ENCODE measurements around the gene TLE4. TPM values are rescaled to one million over a fixed set of nuclear protein-coding genes. Genes with fewer than 3 reads are reported as not detected.
A peak's percentile ranks its signal among the peaks of the same experiment; 100 is the strongest.

TLE4 gene
- total and polyA plus RNA-seq, 10 of the 15 experiments (the other 5 are each of a cell fraction or from before 2014, with no cell fraction given): 5.3 to 53.3 (median 23.3) TPM

DNA sequence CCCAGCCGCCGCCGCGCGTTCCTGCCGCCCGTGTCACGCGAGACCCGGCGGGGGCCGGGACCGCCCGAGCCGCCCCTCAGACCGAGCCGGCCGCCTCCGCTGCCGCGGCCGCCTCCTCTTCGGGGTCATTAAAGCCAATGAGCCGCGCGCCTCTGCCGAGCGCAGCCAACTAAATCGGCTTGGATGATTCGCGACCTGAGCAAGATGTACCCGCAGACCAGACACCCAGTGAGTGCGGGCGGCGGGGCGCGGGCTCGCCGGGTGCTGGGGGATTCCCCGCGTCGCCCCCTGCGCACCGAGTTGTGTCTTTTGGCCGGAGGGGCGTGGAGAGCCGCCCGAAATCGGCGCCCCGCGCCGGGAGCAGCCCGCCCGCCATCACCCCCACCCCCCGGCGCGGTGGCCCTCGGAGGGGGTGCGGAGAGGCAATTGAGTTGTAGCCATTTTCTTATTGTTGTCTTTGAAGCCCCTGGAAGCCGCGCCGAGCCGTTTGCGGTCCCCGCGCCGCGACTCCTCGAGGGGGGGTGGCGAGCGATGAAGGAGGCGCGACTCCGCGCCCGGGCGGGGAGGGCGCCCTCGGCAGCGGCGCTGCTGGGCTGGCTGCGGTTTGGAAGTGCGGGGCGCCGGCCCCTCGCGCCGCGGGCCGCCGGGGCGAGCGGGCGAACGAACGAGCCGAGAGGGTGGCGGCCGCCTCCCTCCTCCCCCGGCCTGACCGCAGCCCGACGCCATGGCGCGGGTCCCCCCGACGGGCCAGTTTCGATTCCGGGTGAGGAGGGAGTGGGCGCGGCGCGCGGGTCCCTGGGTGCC, 1.0 kb downstream of the TLE4 start (continued):
- no peak for TF ChIP-seq NFIC (IDR thresholded peaks at IDR 0.05; ENCODE audit: low read depth, low read length)
- TF ChIP-seq KAT2A (conservative IDR thresholded peaks at IDR 0.05; ENCODE audit: control insufficient read depth, low read depth, low read length): no peak
- TF ChIP-seq, protein P1, sequence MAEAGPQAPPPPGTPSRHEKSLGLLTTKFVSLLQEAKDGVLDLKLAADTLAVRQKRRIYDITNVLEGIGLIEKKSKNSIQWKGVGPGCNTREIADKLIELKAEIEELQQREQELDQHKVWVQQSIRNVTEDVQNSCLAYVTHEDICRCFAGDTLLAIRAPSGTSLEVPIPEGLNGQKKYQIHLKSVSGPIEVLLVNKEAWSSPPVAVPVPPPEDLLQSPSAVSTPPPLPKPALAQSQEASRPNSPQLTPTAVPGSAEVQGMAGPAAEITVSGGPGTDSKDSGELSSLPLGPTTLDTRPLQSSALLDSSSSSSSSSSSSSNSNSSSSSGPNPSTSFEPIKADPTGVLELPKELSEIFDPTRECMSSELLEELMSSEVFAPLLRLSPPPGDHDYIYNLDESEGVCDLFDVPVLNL (IDR thresholded peaks at IDR 0.05; ENCODE audit: low read depth, low read length): no peak
- TF ChIP-seq FOXM1 (IDR thresholded peaks at IDR 0.05; ENCODE audit: low read depth, low read length): no peak
- no peak for TF ChIP-seq CHD4 (IDR thresholded peaks at IDR 0.05)
- no peak for TF ChIP-seq SREBF2 (IDR thresholded peaks at IDR 0.05; ENCODE audit: low read length)
- no peak for TF ChIP-seq CREB1 (IDR thresholded peaks at IDR 0.05; ENCODE audit: low read depth)
- TF ChIP-seq SMAD5 (IDR thresholded peaks at IDR 0.05; ENCODE audit: low read depth): no peak
- TF ChIP-seq RCOR1 (conservative IDR thresholded peaks at IDR 0.05; ENCODE audit: low read depth, low read length): no peak
- peak; percentile 53; the same call in 1 of the 2 replicates for TF ChIP-seq BRCA1 (IDR thresholded peaks at IDR 0.05; ENCODE audit: low read depth, low read length)
- TF ChIP-seq, protein P2, sequence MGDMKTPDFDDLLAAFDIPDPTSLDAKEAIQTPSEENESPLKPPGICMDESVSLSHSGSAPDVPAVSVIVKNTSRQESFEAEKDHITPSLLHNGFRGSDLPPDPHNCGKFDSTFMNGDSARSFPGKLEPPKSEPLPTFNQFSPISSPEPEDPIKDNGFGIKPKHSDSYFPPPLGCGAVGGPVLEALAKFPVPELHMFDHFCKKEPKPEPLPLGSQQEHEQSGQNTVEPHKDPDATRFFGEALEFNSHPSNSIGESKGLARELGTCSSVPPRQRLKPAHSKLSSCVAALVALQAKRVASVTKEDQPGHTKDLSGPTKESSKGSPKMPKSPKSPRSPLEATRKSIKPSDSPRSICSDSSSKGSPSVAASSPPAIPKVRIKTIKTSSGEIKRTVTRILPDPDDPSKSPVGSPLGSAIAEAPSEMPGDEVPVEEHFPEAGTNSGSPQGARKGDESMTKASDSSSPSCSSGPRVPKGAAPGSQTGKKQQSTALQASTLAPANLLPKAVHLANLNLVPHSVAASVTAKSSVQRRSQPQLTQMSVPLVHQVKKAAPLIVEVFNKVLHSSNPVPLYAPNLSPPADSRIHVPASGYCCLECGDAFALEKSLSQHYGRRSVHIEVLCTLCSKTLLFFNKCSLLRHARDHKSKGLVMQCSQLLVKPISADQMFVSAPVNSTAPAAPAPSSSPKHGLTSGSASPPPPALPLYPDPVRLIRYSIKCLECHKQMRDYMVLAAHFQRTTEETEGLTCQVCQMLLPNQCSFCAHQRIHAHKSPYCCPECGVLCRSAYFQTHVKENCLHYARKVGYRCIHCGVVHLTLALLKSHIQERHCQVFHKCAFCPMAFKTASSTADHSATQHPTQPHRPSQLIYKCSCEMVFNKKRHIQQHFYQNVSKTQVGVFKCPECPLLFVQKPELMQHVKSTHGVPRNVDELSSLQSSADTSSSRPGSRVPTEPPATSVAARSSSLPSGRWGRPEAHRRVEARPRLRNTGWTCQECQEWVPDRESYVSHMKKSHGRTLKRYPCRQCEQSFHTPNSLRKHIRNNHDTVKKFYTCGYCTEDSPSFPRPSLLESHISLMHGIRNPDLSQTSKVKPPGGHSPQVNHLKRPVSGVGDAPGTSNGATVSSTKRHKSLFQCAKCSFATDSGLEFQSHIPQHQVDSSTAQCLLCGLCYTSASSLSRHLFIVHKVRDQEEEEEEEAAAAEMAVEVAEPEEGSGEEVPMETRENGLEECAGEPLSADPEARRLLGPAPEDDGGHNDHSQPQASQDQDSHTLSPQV (IDR thresholded peaks at IDR 0.05): no peak
- TF ChIP-seq POLR2AphosphoS2 (IDR thresholded peaks at IDR 0.05; ENCODE audit: low read depth, low read length): no peak
- TF ChIP-seq ZNF207 (IDR thresholded peaks at IDR 0.05; ENCODE audit: borderline replicate concordance): no peak
- TF ChIP-seq, protein P3, sequence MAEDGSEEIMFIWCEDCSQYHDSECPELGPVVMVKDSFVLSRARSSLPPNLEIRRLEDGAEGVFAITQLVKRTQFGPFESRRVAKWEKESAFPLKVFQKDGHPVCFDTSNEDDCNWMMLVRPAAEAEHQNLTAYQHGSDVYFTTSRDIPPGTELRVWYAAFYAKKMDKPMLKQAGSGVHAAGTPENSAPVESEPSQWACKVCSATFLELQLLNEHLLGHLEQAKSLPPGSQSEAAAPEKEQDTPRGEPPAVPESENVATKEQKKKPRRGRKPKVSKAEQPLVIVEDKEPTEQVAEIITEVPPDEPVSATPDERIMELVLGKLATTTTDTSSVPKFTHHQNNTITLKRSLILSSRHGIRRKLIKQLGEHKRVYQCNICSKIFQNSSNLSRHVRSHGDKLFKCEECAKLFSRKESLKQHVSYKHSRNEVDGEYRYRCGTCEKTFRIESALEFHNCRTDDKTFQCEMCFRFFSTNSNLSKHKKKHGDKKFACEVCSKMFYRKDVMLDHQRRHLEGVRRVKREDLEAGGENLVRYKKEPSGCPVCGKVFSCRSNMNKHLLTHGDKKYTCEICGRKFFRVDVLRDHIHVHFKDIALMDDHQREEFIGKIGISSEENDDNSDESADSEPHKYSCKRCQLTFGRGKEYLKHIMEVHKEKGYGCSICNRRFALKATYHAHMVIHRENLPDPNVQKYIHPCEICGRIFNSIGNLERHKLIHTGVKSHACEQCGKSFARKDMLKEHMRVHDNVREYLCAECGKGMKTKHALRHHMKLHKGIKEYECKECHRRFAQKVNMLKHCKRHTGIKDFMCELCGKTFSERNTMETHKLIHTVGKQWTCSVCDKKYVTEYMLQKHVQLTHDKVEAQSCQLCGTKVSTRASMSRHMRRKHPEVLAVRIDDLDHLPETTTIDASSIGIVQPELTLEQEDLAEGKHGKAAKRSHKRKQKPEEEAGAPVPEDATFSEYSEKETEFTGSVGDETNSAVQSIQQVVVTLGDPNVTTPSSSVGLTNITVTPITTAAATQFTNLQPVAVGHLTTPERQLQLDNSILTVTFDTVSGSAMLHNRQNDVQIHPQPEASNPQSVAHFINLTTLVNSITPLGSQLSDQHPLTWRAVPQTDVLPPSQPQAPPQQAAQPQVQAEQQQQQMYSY (CRISPR knock-in tag; IDR thresholded peaks at IDR 0.05): no peak
- TF ChIP-seq, protein P4, sequence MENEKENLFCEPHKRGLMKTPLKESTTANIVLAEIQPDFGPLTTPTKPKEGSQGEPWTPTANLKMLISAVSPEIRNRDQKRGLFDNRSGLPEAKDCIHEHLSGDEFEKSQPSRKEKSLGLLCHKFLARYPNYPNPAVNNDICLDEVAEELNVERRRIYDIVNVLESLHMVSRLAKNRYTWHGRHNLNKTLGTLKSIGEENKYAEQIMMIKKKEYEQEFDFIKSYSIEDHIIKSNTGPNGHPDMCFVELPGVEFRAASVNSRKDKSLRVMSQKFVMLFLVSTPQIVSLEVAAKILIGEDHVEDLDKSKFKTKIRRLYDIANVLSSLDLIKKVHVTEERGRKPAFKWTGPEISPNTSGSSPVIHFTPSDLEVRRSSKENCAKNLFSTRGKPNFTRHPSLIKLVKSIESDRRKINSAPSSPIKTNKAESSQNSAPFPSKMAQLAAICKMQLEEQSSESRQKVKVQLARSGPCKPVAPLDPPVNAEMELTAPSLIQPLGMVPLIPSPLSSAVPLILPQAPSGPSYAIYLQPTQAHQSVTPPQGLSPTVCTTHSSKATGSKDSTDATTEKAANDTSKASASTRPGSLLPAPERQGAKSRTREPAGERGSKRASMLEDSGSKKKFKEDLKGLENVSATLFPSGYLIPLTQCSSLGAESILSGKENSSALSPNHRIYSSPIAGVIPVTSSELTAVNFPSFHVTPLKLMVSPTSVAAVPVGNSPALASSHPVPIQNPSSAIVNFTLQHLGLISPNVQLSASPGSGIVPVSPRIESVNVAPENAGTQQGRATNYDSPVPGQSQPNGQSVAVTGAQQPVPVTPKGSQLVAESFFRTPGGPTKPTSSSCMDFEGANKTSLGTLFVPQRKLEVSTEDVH (IDR thresholded peaks at IDR 0.05; ENCODE audit: low read depth, partially characterized antibody): no peak
- TF ChIP-seq NFXL1 (IDR thresholded peaks at IDR 0.05; ENCODE audit: borderline replicate concordance): no peak
- TF ChIP-seq CREM (IDR thresholded peaks at IDR 0.05; ENCODE audit: low read depth): 0 out of 2 replicates have a peak, but pooled peaks have one; percentile 21
